Measurements from ENCODE around the gene ALMS1.
"Not testable (repeated sequence)": the region's sequence is repeated elsewhere in the genome, so short reads cannot be mapped to it uniquely, and the experiment has no call there.

- TF ChIP-seq EZH2 (IDR thresholded peaks at IDR 0.05; ENCODE audit: borderline replicate concordance, low read depth, low read length, severe bottlenecking); CTCF (IDR thresholded peaks at IDR 0.05; ENCODE audit: borderline replicate concordance, extremely low read depth, low read length, poor library complexity, severe bottlenecking): not testable (repeated sequence)
Measured at GRCh38 chr2:73530773-73531172, 145.1 kb downstream of the ALMS1 start.
